CD4-positive, alpha-beta T cell (primary cell): ENCODE data around the gene UBL4B. TPM values are rescaled to one million over a fixed set of nuclear protein-coding genes. Genes with fewer than 3 reads are reported as not detected.

Source experiments
- ATAC-seq: fragments of 200-7000 bp; cut with Tn5 transposase; one replicate; pipeline ENCODE4 v1.10.0; 2022; ENCODE audit warnings: mild to moderate bottlenecking; ENCODE audit not compliant: poor library complexity
- CTCF ChIA-PET: fragments of 350-600 bp; sonication (Branson Sonifier 250); formaldehyde crosslinking; loops from one replicate; lab custom pipeline; 2021; ENCODE audit warnings: antibody characterized with exemption, inconsistent platforms; lab: Charles Lee
- POLR2A ChIA-PET: fragments of 350-600 bp; sonication (Branson Sonifier 250); formaldehyde crosslinking; loops from one replicate; lab custom pipeline; 2021; ENCODE audit warnings: antibody characterized with exemption, inconsistent platforms; lab: Charles Lee
- DNase-seq, 14 experiments: peaks; one replicate each; pipeline ENCODE4 v3.0.0-alpha.2; 2013 to 2020; ENCODE audit warnings: mixed read lengths in 2 of 14
- H3K27ac ChIP-seq, 2 donors: one replicate each; pipeline versions ENCODE4 v1.5.1 to v1.7.0; 2013; ENCODE audit warnings: low read length in 2 of 2, low read depth in 1 of 2, mild to moderate bottlenecking in 1 of 2
- H3K27me3 ChIP-seq, 2 experiments: 1 replicate in 1 of 2; 2 replicates in 1 of 2; pipeline versions ENCODE4 v1.6.1 to v1.7.0; 2013; ENCODE audit warnings: low read length in 2 of 2, control low read depth in 1 of 2, mild to moderate bottlenecking in 1 of 2, moderate library complexity in 1 of 2; ENCODE audit not compliant: insufficient read depth in 2 of 2, control insufficient read depth in 1 of 2
- H3K36me3 ChIP-seq: one replicate; pipeline ENCODE4 v1.6.1; 2013; ENCODE audit warnings: low read length, control low read depth; ENCODE audit not compliant: insufficient read depth
- H3K4me1 ChIP-seq: one replicate; pipeline ENCODE4 v1.6.1; 2013; ENCODE audit warnings: low read length, control low read depth; ENCODE audit not compliant: insufficient read depth
- H3K4me3 ChIP-seq: one replicate; pipeline ENCODE4 v1.5.1; 2013; ENCODE audit warnings: mild to moderate bottlenecking, low read length, moderate library complexity
- H3K9me3 ChIP-seq, 2 experiments: 1 replicate in 1 of 2; 2 replicates in 1 of 2; pipeline versions ENCODE4 v1.6.1 to v1.7.0; 2013; ENCODE audit warnings: low read length in 2 of 2, mild to moderate bottlenecking in 2 of 2, control low read depth in 1 of 2, moderate library complexity in 1 of 2; ENCODE audit not compliant: control insufficient read depth in 1 of 2, insufficient read depth in 1 of 2
- H3K27ac Mint-ChIP-seq: one replicate; pipeline ENCODE4 v1.8.0; 2020; ENCODE audit warnings: mixed read lengths
- H3K27me3 Mint-ChIP-seq: one replicate; pipeline ENCODE4 v1.8.0; 2021; ENCODE audit warnings: mixed read lengths
- H3K36me3 Mint-ChIP-seq: one replicate; pipeline ENCODE4 v1.8.0; 2021; ENCODE audit warnings: low read depth, mixed read lengths
- H3K4me1 Mint-ChIP-seq: one replicate; pipeline ENCODE4 v1.8.0; 2021; ENCODE audit warnings: low read depth, mixed read lengths
- H3K4me3 Mint-ChIP-seq: one replicate; pipeline ENCODE4 v1.8.0; 2020; ENCODE audit warnings: mild to moderate bottlenecking, mixed read lengths
- H3K9me3 Mint-ChIP-seq: one replicate; pipeline ENCODE4 v1.8.0; 2020; ENCODE audit warnings: mixed read lengths
- CTCF ChIP-seq: fragments of 200-600 bp; IDR thresholded peaks from one replicate; pipeline ENCODE4 v1.8.0; 2022; ENCODE audit warnings: antibody characterized with exemption, mild to moderate bottlenecking
- intact Hi-C, 2 experiments: fragments of 100-400 bp; cut with DNase I in 1 of 2; cut with micrococcal nuclease in 1 of 2; formaldehyde crosslinking; loops; one replicate each; pipeline versions ENCODE4 v1.15.1 to v1.9.0; 2023 to 2025; cut with DNase I, micrococcal nuclease
- total RNA-seq, 174 experiments: library from RNA in 2 of 174; stranded (reverse) in 2 of 174; gene quantifications; one replicate each; pipeline ENCODE4 v1.2.3 and lab custom pipeline; 2021 to 2026

Gene UBL4B
- total RNA-seq, 2 experiments from 2014 or later: not detected

GRCh38 chr1:110107867-110108469 lies 4.3 kb upstream of the UBL4B start:
- no peaks in the 10 kb centered on the region for H3K4me1 Mint-ChIP-seq
- H3K9me3 Mint-ChIP-seq: no peaks in the 10 kb centered on the region

GRCh38 chr1:110111081-110111480 lies 1.2 kb upstream of the UBL4B start:
- peaks cover under 1% of the 10 kb centered on the region for H3K4me1 ChIP-seq
- H3K4me3 ChIP-seq: no peak overlapping the region
- no peaks in the 10 kb centered on the region for H3K9me3 ChIP-seq
- no peaks in the 10 kb centered on the region for H3K36me3 Mint-ChIP-seq
- H3K4me3 Mint-ChIP-seq: no peak overlapping the region
- ChIA-PET CTCF (no interaction called here), POLR2A (no interaction called here)
- peaks cover 0 to 3% of the 10 kb centered on the region in 2 experiments for H3K27me3 ChIP-seq
- no peak overlapping the region for H3K27ac ChIP-seq
- H3K4me1 Mint-ChIP-seq: no peaks in the 10 kb centered on the region
- no peaks in the 10 kb centered on the region for H3K9me3 Mint-ChIP-seq
- DNase-seq (no peak), ATAC-seq (no peak)
- no peak for TF ChIP-seq CTCF
- H3K36me3 ChIP-seq: no peaks in the 10 kb centered on the region
- intact Hi-C loops: no loop called here
- no peak overlapping the region for H3K27ac Mint-ChIP-seq
- peaks cover 26% of the 10 kb centered on the region for H3K27me3 Mint-ChIP-seq

More at GRCh38 chr1:110107867-110108469, 4.3 kb upstream of the UBL4B start:
- Mint-ChIP-seq H3K27me3 (peaks cover 21% of the 10 kb centered on the region), H3K27ac (no peak overlapping the region), H3K36me3 (no peaks in the 10 kb centered on the region), H3K4me3 (no peak overlapping the region)
- Histone ChIP-seq H3K27ac (no peak overlapping the region), H3K27me3 (peaks cover 0 to 3% of the 10 kb centered on the region in 2 experiments), H3K36me3 (no peaks in the 10 kb centered on the region), H3K4me3 (no peak overlapping the region), H3K4me1 (peaks cover 2% of the 10 kb centered on the region), H3K9me3 (no peaks in the 10 kb centered on the region)
- intact Hi-C loops: loop anchor here in 1 of 2 experiments (2.0 kb wide), 1 partner anchor 79 kb away; no protein-coding TSS in a partner anchor
- ATAC-seq (no peak), DNase-seq (no peak)
- no peak for TF ChIP-seq CTCF
- POLR2A ChIA-PET: no interaction called here
- CTCF ChIA-PET: no interaction called here

- peaks cover 26% of the 10 kb centered on the region for H3K27me3 Mint-ChIP-seq
Measured at GRCh38 chr1:110112656-110113055, 413 bp downstream of the UBL4B start.

More at GRCh38 chr1:110112656-110113055, 413 bp downstream of the UBL4B start:
- no peaks in the 10 kb centered on the region for H3K9me3 ChIP-seq
- ChIA-PET CTCF (no interaction called here), POLR2A (no interaction called here)
- TF ChIP-seq CTCF: no peak
- Mint-ChIP-seq H3K4me1 (no peaks in the 10 kb centered on the region), H3K4me3 (no peak overlapping the region), H3K27ac (no peak overlapping the region), H3K36me3 (no peaks in the 10 kb centered on the region), H3K9me3 (no peaks in the 10 kb centered on the region)
- H3K36me3 ChIP-seq: no peaks in the 10 kb centered on the region
- H3K27me3 ChIP-seq: peaks cover 3 to 5% of the 10 kb centered on the region in 2 experiments
- ATAC-seq (no peak), DNase-seq (no peak)
- H3K4me3 ChIP-seq: no peak overlapping the region
- H3K4me1 ChIP-seq: no peaks in the 10 kb centered on the region
- intact Hi-C loops: no loop called here
- no peak overlapping the region for H3K27ac ChIP-seq
